ENCODE data around the gene SOCS1. TPM values are rescaled to one million over a fixed set of nuclear protein-coding genes. Genes with fewer than 3 reads are reported as not detected.

Gene SOCS1
- total and polyA plus RNA-seq, 10 donors: 7.7 to 50.8 (median 21.8) TPM

GRCh38 chr16:11245988-11246387 lies 10.0 kb downstream of the SOCS1 start:
- intact Hi-C loops (cut with DNase I; ENCODE audit: low total_unique reads): no loop called here
- no peaks in the 10 kb centered on the region for H3K9me3 ChIP-seq

GRCh38 chr16:11245222-11245737 lies 10.7 kb downstream of the SOCS1 start:
- intact Hi-C loops (cut with DNase I; ENCODE audit: low total_unique reads): no loop called here
- WGBS, 5 donors: 87 to 95% (median 91%) methylated on average over 5 of the region's 5 CpGs

More at GRCh38 chr16:11245988-11246387, 10.0 kb downstream of the SOCS1 start:
- Histone ChIP-seq H3K27ac (no peak overlapping the region), H3K36me3 (peaks cover 0 to 3% (median 0%) of the 10 kb centered on the region in 6 donors), H3K4me3 (no peak overlapping the region), H3K27me3 (replicated peaks in 1 of 7) (no peaks in the 10 kb centered on the region), H3K4me1 (peaks cover 0 to 6% (median 1%) of the 10 kb centered on the region in 6 donors)
- DNase-seq: no peak
- TF ChIP-seq POLR2AphosphoS5 (IDR thresholded peaks at IDR 0.05) (no peak), CTCF (IDR thresholded peaks at IDR 0.05 in 8 of 11, conservative IDR thresholded peaks at IDR 0.05 in 3 of 11) (no peak), POLR2A (IDR thresholded peaks at IDR 0.05) (no peak)

GRCh38 chr16:11242658-11243057 lies 13.3 kb downstream of the SOCS1 start:
- no peaks in the 10 kb centered on the region for H3K27me3 ChIP-seq (replicated peaks in 1 of 7)

More at GRCh38 chr16:11245222-11245737, 10.7 kb downstream of the SOCS1 start:
- H3K27ac ChIP-seq: no peak overlapping the region
- no peaks in the 10 kb centered on the region for H3K27me3 ChIP-seq (replicated peaks in 1 of 7)
- H3K9me3 ChIP-seq: no peaks in the 10 kb centered on the region
- no peak for TF ChIP-seq CTCF (IDR thresholded peaks at IDR 0.05 in 8 of 11, conservative IDR thresholded peaks at IDR 0.05 in 3 of 11)
- TF ChIP-seq POLR2AphosphoS5 (IDR thresholded peaks at IDR 0.05): no peak
- TF ChIP-seq POLR2A (IDR thresholded peaks at IDR 0.05): no peak
- no peak overlapping the region for H3K4me3 ChIP-seq
- no peak for DNase-seq
- peaks cover 0 to 3% (median 0%) of the 10 kb centered on the region in 6 donors for H3K36me3 ChIP-seq
- H3K4me1 ChIP-seq: peaks cover 0 to 13% (median 7%) of the 10 kb centered on the region in 6 donors

More at GRCh38 chr16:11242658-11243057, 13.3 kb downstream of the SOCS1 start:
- Histone ChIP-seq H3K4me3 (no peak overlapping the region), H3K4me1 (peaks cover 0 to 22% (median 7%) of the 10 kb centered on the region in 6 donors), H3K27ac (no peak overlapping the region), H3K9me3 (no peaks in the 10 kb centered on the region), H3K36me3 (no peaks in the 10 kb centered on the region)
- 87 to 93% (median 89%) methylated on average over 12 of the region's 12 CpGs for WGBS, 5 donors
- TF ChIP-seq POLR2AphosphoS5 (IDR thresholded peaks at IDR 0.05): no peak
- TF ChIP-seq CTCF (IDR thresholded peaks at IDR 0.05 in 8 of 11, conservative IDR thresholded peaks at IDR 0.05 in 3 of 11): no peak
- TF ChIP-seq POLR2A (IDR thresholded peaks at IDR 0.05): no peak
- no peak for DNase-seq
- intact Hi-C loops (cut with DNase I; ENCODE audit: low total_unique reads): no loop called here
